HG02588 (cell line): Measurements from ENCODE around the gene ITIH5.
"Not testable (repeated sequence)": the region's sequence is repeated elsewhere in the genome, so short reads cannot be mapped to it uniquely, and the experiment has no call there.

Experiments used
- ATAC-seq: cut with Tn5 transposase; IDR thresholded peaks from one replicate; pipeline ENCODE4 v1.9.1; 2021; ENCODE audit warnings: mild to moderate bottlenecking, moderate library complexity; ENCODE audit not compliant: unreplicated experiment

ITIH5 gene

GRCh38 chr10:7666253-7667023 is at the start of gene ITIH5:
Gene ITIH5 (minus strand): TSS chr10:7666966. CDS start chr10:7666892, 74 bp downstream.
- ATAC-seq = no peak

GRCh38 chr10:7715515-7715914 is 48.7 kb upstream of the ITIH5 start:
- no peak for ATAC-seq

- ATAC-seq = not testable (repeated sequence)
Measured at GRCh38 chr10:7711075-7711474, 44.3 kb upstream of the ITIH5 start.

- ATAC-seq = no peak
Measured at GRCh38 chr10:7710446-7710845, 43.7 kb upstream of the ITIH5 start.

GRCh38 chr10:7708832-7709231 is 42.1 kb upstream of the ITIH5 start:
- ATAC-seq = no peak

GRCh38 chr10:7707858-7708622 is 41.3 kb upstream of the ITIH5 start:
- no peak for ATAC-seq

GRCh38 chr10:7707102-7707501 is 40.3 kb upstream of the ITIH5 start:
- no peak for ATAC-seq

GRCh38 chr10:7706534-7707073 is 39.8 kb upstream of the ITIH5 start:
- ATAC-seq = no peak

GRCh38 chr10:7705341-7705740 is 38.6 kb upstream of the ITIH5 start:
- no peak for ATAC-seq

- ATAC-seq = no peak
Measured at GRCh38 chr10:7704071-7705016, 37.6 kb upstream of the ITIH5 start.

GRCh38 chr10:7703140-7703539 is 36.4 kb upstream of the ITIH5 start, which contains the start of gene ITIH2:
Gene ITIH2 (plus strand): TSS chr10:7703316. CDS start chr10:7703435, 119 bp downstream.
- no peak for ATAC-seq

GRCh38 chr10:7702288-7702812 is 35.6 kb upstream of the ITIH5 start:
- ATAC-seq = no peak

- no peak for ATAC-seq
Measured at GRCh38 chr10:7701158-7701742, 34.5 kb upstream of the ITIH5 start.

GRCh38 chr10:7700577-7701125 is 33.9 kb upstream of the ITIH5 start:
- ATAC-seq = no peak

GRCh38 chr10:7697426-7697825 is 30.7 kb upstream of the ITIH5 start:
- ATAC-seq = no peak

GRCh38 chr10:7696545-7696944 is 29.8 kb upstream of the ITIH5 start:
- ATAC-seq = no peak

- ATAC-seq = not testable (repeated sequence)
Measured at GRCh38 chr10:7693194-7693593, 26.4 kb upstream of the ITIH5 start.

GRCh38 chr10:7692368-7692767 is 25.6 kb upstream of the ITIH5 start:
- ATAC-seq = not testable (repeated sequence)

- ATAC-seq = not testable (repeated sequence)
Measured at GRCh38 chr10:7690885-7691597, 24.3 kb upstream of the ITIH5 start.
